22Rv1 (cell line): ENCODE measurements around the gene NBAS.
"Not testable (repeated sequence)": the region's sequence is repeated elsewhere in the genome, so short reads cannot be mapped to it uniquely, and the experiment has no call there.

Experiments
- H3K27ac ChIP-seq: fragments of 450-650 bp; 2 replicates; pipeline ENCODE4 v1.5.1; 2017
- ZFX ChIP-seq: fragments of 450-650 bp; IDR thresholded peaks from 2 replicates; pipeline ENCODE4 v1.6.1; 2017; ENCODE audit warnings: antibody characterized with exemption, borderline replicate concordance
- TF ChIP-seq, protein P1 (sequence below): fragments of 450-650 bp; IDR thresholded peaks from 2 replicates; pipeline ENCODE4 v1.5.1; 2017; ENCODE audit warnings: mild to moderate bottlenecking

Gene NBAS

DNA sequence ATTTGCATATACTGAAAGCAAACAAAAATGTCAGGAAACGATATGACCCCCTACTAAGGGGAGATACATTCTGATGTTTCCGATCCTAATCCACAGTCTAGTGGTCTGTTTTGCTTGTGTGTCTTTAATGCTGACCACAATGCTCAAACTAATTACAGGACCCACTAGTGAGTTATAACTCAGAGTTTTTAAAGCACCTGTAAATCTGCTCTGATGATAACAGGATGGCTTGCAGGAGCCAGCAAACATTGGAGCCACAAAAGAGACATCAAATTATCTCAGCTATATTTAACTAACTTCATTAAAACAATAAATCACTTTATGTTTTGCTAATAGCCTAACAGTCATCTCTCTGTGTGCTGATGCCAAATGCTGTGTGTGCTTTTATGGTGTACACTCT is 300.3 kb downstream of the NBAS start:
- no peak overlapping the region for H3K27ac ChIP-seq
- TF ChIP-seq, protein P1, sequence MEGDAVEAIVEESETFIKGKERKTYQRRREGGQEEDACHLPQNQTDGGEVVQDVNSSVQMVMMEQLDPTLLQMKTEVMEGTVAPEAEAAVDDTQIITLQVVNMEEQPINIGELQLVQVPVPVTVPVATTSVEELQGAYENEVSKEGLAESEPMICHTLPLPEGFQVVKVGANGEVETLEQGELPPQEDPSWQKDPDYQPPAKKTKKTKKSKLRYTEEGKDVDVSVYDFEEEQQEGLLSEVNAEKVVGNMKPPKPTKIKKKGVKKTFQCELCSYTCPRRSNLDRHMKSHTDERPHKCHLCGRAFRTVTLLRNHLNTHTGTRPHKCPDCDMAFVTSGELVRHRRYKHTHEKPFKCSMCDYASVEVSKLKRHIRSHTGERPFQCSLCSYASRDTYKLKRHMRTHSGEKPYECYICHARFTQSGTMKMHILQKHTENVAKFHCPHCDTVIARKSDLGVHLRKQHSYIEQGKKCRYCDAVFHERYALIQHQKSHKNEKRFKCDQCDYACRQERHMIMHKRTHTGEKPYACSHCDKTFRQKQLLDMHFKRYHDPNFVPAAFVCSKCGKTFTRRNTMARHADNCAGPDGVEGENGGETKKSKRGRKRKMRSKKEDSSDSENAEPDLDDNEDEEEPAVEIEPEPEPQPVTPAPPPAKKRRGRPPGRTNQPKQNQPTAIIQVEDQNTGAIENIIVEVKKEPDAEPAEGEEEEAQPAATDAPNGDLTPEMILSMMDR: no peak
- TF ChIP-seq ZFX: no peak

DNA sequence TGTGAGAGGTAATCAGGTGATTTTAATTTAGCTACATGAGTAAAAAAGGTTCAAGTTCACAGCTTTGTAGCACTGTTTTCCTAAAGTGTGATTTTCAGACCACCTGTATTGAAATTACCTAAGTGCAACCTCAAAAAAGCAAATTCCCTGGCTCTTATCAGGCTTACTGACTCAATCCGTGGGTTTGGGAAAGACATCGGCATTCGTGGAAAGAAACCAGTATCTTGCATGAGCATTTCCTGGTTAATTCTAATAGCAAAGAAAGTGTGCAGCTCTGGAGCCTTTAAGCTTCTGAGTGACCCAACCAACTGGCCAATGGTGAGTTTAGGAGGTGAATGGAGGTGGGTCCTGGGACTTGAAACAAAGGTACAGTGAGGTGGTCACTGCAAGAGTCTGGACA is 300.9 kb downstream of the NBAS start:
- TF ChIP-seq, protein P1: no peak
- no peak for TF ChIP-seq ZFX
- H3K27ac ChIP-seq: no peak overlapping the region

DNA sequence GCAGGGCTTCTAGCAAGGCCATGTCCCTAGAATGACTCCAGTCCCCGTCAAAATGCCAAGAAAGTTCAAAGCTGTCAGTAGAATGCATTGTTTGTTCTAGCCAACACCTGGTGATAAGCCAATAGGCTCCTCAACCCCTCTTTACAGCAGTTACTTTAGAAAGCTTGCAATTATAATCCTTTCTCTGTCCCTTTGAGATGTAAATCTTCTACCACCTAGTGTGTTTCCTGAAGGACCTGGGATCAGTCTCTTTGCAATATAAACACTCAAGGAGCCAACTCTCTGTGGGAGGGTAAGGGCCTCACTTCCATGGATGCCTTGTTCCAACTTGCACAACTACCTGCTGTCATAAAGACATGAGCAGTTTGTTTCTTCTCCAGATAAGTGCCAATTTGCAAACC is 301.8 kb downstream of the NBAS start:
- TF ChIP-seq ZFX: no peak
- TF ChIP-seq, protein P1: no peak
- H3K27ac ChIP-seq: no peak overlapping the region

- not testable (repeated sequence) for H3K27ac ChIP-seq
Observed at GRCh38 chr2:15258385-15258784, 302.7 kb downstream of the NBAS start.

DNA sequence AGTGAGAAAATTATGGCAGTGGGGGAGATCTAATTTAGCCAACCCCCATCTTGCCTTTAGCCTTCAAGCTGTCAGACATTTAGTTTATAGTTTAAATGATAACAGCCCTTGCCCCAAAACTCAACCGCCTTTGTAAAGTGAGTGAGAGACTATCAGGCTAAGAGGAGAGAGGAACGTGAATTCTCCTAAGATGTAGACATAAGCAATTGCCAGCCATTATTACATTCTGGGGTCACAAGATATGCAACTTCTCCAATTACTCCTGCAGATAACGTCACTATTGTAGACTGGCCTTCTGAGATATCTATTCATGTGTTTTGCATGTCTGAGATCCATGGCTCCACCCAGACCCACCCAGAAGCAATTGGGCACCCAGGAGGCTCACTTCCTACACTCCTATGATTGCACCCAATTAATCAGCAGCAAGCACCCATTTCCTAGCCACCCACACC is 307.3 kb downstream of the NBAS start:
- H3K27ac ChIP-seq: no peak overlapping the region
- TF ChIP-seq, protein P1: no peak
- TF ChIP-seq ZFX: no peak

DNA sequence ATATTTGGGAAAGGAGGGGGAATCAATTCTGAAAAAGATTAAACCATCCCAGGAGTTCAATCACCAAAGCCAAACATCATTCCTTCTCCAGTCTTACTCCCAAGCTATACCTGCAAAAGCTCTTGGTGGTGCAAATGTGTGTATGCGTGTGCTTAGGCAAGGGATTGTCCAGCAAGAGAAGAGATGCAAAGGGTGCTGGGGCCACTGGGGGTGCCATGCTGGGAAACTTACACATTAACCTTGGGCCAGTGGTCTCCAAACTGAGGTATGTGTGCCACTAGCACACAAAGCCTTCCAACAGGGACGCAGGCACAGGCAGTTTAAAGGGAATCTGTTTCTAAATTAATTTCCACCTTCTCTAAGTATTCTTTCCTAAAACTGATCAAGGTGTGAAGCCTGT is 307.9 kb downstream of the NBAS start:
- no peak overlapping the region for H3K27ac ChIP-seq
- TF ChIP-seq, protein P1: no peak
- no peak for TF ChIP-seq ZFX

DNA sequence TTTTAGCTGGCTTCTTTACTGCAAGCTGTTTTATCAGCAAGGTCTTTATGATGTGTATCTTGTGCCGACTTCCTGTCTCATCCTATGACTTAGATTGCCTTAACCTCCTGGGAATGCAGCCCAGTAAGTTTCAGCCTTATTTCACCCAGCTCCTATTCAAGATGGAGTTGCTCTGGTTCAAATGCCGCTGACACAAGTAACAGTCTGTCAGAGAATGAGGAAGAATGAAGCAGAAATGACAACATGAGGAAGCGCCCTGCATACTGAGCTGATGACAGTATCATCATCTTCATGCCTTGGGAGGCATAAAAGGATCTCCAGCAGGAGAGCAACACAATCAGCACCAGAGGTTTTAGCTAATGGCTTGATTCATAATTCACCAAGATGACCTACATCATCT is 309.4 kb downstream of the NBAS start:
- H3K27ac ChIP-seq: no peak overlapping the region
- TF ChIP-seq, protein P1: no peak
- no peak for TF ChIP-seq ZFX

DNA sequence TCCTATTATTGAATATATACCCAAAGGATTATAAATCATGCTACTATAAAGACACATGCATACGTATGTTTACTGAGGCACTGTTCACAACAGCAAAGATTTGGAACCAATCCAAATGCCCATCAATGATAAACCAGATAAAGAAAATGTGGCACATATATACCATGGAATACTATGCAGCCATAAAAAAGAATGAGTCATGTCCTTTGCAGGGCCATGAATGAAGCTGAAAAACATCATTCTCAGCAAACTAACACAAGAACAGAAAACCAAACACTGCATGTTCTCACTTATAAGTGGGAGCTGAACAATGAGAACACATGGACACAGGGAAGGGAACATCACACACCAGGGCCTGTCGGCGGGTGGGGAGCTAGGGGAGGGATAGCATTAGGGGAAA is 310.2 kb downstream of the NBAS start:
- H3K27ac ChIP-seq: not testable (repeated sequence)
